Adrenal gland (tissue), 12 donors: ENCODE measurements around the gene ADGRB3. TPM values are rescaled to one million over a fixed set of nuclear protein-coding genes. Genes with fewer than 3 reads are reported as not detected.

Experiments used
- DNase-seq, 7 donors: peaks; one replicate each; pipeline ENCODE4 v3.0.0-alpha.2; 2019 to 2020
- H3K27ac ChIP-seq, 5 donors: fragments of 200-600 bp; sonication (generic) in 4 of 5; 1 replicate in 3 of 5; 2 replicates in 2 of 5; pipeline versions ENCODE4 v1.5.1 to v1.8.0; 2016 to 2020; ENCODE audit warnings: mild to moderate bottlenecking in 1 of 5
- H3K27me3 ChIP-seq: fragments of 200-600 bp; 2 replicates; pipeline ENCODE4 v1.8.0; 2021
- H3K36me3 ChIP-seq, 2 donors: fragments of 200-600 bp; replicated peaks in 1 of 2; 1 replicate in 1 of 2; 2 replicates in 1 of 2; pipeline versions ENCODE4 v1.5.1 to v1.8.0; 2018 to 2022
- H3K4me1 ChIP-seq, 2 donors: fragments of 200-600 bp; replicated peaks in 1 of 2; 1 replicate in 1 of 2; 2 replicates in 1 of 2; pipeline versions ENCODE4 v1.5.1 to v1.8.0; 2018 to 2021
- H3K4me3 ChIP-seq, 4 donors: fragments of 200-600 bp; sonication (generic) in 3 of 4; one replicate each; pipeline ENCODE4 v1.5.1; 2016 to 2018
- H3K9me3 ChIP-seq, 3 donors: fragments of 200-600 bp; sonication (generic) in 1 of 3; replicated peaks in 1 of 3; 1 replicate in 2 of 3; 2 replicates in 1 of 3; pipeline versions ENCODE4 v1.5.1 to v1.8.0; 2016 to 2021
- CTCF ChIP-seq, 6 experiments: fragments of 450-650 bp in 4 of 6; fragments of 200-600 bp in 2 of 6; sonication (generic) in 1 of 6; IDR thresholded peaks; 1 replicate in 5 of 6; 2 replicates in 1 of 6; pipeline versions ENCODE4 v1.5.1 to v1.8.0; 2016 to 2021; ENCODE audit warnings: antibody characterized with exemption in 6 of 6, mild to moderate bottlenecking in 2 of 6, moderate library complexity in 1 of 6
- POLR2A ChIP-seq, 2 donors: fragments of 450-650 bp; IDR thresholded peaks; one replicate each; pipeline ENCODE4 v1.6.1; 2017; ENCODE audit warnings: antibody characterized with exemption in 2 of 2, mild to moderate bottlenecking in 2 of 2, moderate library complexity in 1 of 2
- WGBS, 4 donors: extraction: QIAGEN DNeasy Blood & Tissue Kit in 2 of 4; methylation state at CpG; one replicate each; pipeline versions ENCODE4 v1.1.5 to v1.1.7; 2013 to 2017; 5-methylcytosine and 5-hydroxymethylcytosine counted together
- intact Hi-C, 2 donors: fragments of 100-400 bp; cut with DNase I; formaldehyde crosslinking; loops; one replicate each; pipeline versions ENCODE4 v1.14.1 to v1.15.0; 2022 to 2023
- polyA plus RNA-seq, 3 donors: library from polyadenylated mRNA; stranded (reverse); fragments of 200-250 nt in 2 of 3; fragments of 350-450 nt in 1 of 3; fragmentation: Illumina TruSeq in 1 of 3; extraction: RNeasy Lipid Tissue Mini Kit (QIAGEN cat#74804) in 1 of 3; gene quantifications; one replicate each; pipeline ENCODE4 v1.2.3, GENCODE V29; 2013 to 2014
- total RNA-seq, 9 donors: library from RNA; depleted of rRNA in 4 of 9; stranded (reverse); fragments of >200 nt in 4 of 9; fragments of 120-200 nt in 1 of 9; fragmentation: NEBNext Ultra II Directional in 1 of 9; extraction: Animal tissue kit (Norgen Biotek cat#: 25700) in 1 of 9; gene quantifications; one replicate each; pipeline versions ENCODE4 v1.1.0 to v1.2.4, GENCODE V29; 2013 to 2023
- donor health status: healthy with polysubstance abuse.
- donor health status: Bipolar disorder and iron deficiency.
- donor health status: DM: yes; HTN: yes; CAD: no.
- donor health status: DM: no; HTN: no; CAD: no.
- donor health status: DM: no; HTN: no; CAD: no.
- donor health status: DM: yes; HTN: yes; CAD: no.

ADGRB3 gene
- total and polyA plus RNA-seq, 12 donors = 1.3 to 9.0 (median 3.1) TPM

GRCh38 chr6:69026243-69026642 lies 391.2 kb downstream of the ADGRB3 start:
- no peak for TF ChIP-seq POLR2A (IDR thresholded peaks at IDR 0.05)
- TF ChIP-seq CTCF (IDR thresholded peaks at IDR 0.05) = no peak
- Histone ChIP-seq H3K4me1 (no peaks in the 10 kb centered on the region), H3K4me3 (no peak overlapping the region), H3K9me3 (no peaks in the 10 kb centered on the region), H3K27ac (no peak overlapping the region), H3K36me3 (no peaks in the 10 kb centered on the region), H3K27me3 (no peaks in the 10 kb centered on the region)
- no peak for DNase-seq
- 90 to 94% (median 92%) methylated on average over 3 of the region's 3 CpGs for WGBS, 4 donors
- intact Hi-C loops = no loop called here

GRCh38 chr6:69026715-69027114 lies 391.6 kb downstream of the ADGRB3 start:
- no peak for TF ChIP-seq POLR2A (IDR thresholded peaks at IDR 0.05)
- no peak for TF ChIP-seq CTCF (IDR thresholded peaks at IDR 0.05)
- Histone ChIP-seq H3K27ac (no peak overlapping the region), H3K9me3 (no peaks in the 10 kb centered on the region), H3K27me3 (no peaks in the 10 kb centered on the region), H3K36me3 (no peaks in the 10 kb centered on the region), H3K4me1 (no peaks in the 10 kb centered on the region), H3K4me3 (no peak overlapping the region)
- intact Hi-C loops = no loop called here
- no peak for DNase-seq
- 59 to 63% (median 62%) methylated on average over 3 of the region's 3 CpGs for WGBS, 4 donors

- H3K4me3 ChIP-seq = no peak overlapping the region
- no peak for TF ChIP-seq POLR2A (IDR thresholded peaks at IDR 0.05)
- no peak for DNase-seq
- H3K27me3 ChIP-seq = no peaks in the 10 kb centered on the region
- no peaks in the 10 kb centered on the region for H3K36me3 ChIP-seq
- intact Hi-C loops = no loop called here
- no peaks in the 10 kb centered on the region for H3K4me1 ChIP-seq
- no peak overlapping the region for H3K27ac ChIP-seq
- H3K9me3 ChIP-seq = no peaks in the 10 kb centered on the region
- 67 to 78% (median 68%) methylated on average over 1 of the region's 1 CpG for WGBS, 4 donors
These were observed 392.8 kb downstream of the ADGRB3 start for GRCh38 chr6:69027861-69028260.

- Histone ChIP-seq H3K27ac (no peak overlapping the region), H3K9me3 (no peaks in the 10 kb centered on the region), H3K27me3 (no peaks in the 10 kb centered on the region), H3K4me1 (no peaks in the 10 kb centered on the region), H3K4me3 (no peak overlapping the region), H3K36me3 (no peaks in the 10 kb centered on the region)
- TF ChIP-seq CTCF (IDR thresholded peaks at IDR 0.05) (no peak), POLR2A (IDR thresholded peaks at IDR 0.05) (no peak)
- intact Hi-C loops = no loop called here
- no peak for DNase-seq
These were observed 403.8 kb downstream of the ADGRB3 start for GRCh38 chr6:69038841-69039240.

- intact Hi-C loops = no loop called here
- 86 to 95% (median 89%) methylated on average over 3 of the region's 3 CpGs for WGBS, 4 donors
- H3K27me3 ChIP-seq = no peaks in the 10 kb centered on the region
These were observed 407.2 kb downstream of the ADGRB3 start for GRCh38 chr6:69042297-69042696.

More at GRCh38 chr6:69042297-69042696, 407.2 kb downstream of the ADGRB3 start:
- no peaks in the 10 kb centered on the region for H3K36me3 ChIP-seq
- H3K9me3 ChIP-seq = no peaks in the 10 kb centered on the region
- no peak for TF ChIP-seq CTCF (IDR thresholded peaks at IDR 0.05)
- TF ChIP-seq POLR2A (IDR thresholded peaks at IDR 0.05) = no peak
- no peak overlapping the region for H3K27ac ChIP-seq
- H3K4me3 ChIP-seq = no peak overlapping the region
- no peak for DNase-seq
- H3K4me1 ChIP-seq = peaks cover 0 to 6% of the 10 kb centered on the region in 2 donors
